ENCODE measurements around the gene GDPGP1. TPM values are rescaled to one million over a fixed set of nuclear protein-coding genes. Genes with fewer than 3 reads are reported as not detected.
"Not testable (repeated sequence)": the region's sequence is repeated elsewhere in the genome, so short reads cannot be mapped to it uniquely, and the experiment has no call there.

The GDPGP1 gene, protein sequence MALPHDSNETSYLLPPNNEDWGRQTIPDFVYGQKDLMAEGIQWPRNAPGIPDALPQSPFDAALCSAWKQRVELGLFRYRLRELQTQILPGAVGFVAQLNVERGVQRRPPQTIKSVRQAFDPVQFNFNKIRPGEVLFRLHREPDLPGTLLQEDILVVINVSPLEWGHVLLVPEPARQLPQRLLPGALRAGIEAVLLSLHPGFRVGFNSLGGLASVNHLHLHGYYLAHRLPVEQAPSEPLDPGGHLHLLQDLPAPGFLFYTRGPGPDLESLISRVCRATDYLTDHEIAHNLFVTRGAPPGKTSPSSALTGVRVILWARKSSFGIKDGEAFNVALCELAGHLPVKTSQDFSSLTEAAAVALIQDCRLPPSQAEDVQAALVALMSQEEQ
- total RNA-seq (10 to 100 TPM; 10.6 to 20.5 (median 15.6) TPM), polyA plus RNA-seq (6.5 TPM)
- long read RNA-seq, donor 1, partial matches to known transcripts: 0 of 7 reads
- long read RNA-seq, donor 1, other reads (novel, unspliced or antisense): 3 of 7 reads
- long read RNA-seq, donor 2, partial matches to known transcripts: 1 of 2 reads
- long read RNA-seq, donor 2, other reads (novel, unspliced or antisense): 1 of 2 reads
- long read RNA-seq, donor 3, transcript GDPGP1-204 (4 exons, 850 nt): major isoform, 7 of 11 reads
- long read RNA-seq, donor 3, partial matches to known transcripts: 1 of 11 reads
- long read RNA-seq, donor 3, other reads (novel, unspliced or antisense): 0 of 11 reads
- long read RNA-seq, donor 4, partial matches to known transcripts: 0 of 1 reads
- long read RNA-seq, donor 4, other reads (novel, unspliced or antisense): 0 of 1 reads

DNA sequence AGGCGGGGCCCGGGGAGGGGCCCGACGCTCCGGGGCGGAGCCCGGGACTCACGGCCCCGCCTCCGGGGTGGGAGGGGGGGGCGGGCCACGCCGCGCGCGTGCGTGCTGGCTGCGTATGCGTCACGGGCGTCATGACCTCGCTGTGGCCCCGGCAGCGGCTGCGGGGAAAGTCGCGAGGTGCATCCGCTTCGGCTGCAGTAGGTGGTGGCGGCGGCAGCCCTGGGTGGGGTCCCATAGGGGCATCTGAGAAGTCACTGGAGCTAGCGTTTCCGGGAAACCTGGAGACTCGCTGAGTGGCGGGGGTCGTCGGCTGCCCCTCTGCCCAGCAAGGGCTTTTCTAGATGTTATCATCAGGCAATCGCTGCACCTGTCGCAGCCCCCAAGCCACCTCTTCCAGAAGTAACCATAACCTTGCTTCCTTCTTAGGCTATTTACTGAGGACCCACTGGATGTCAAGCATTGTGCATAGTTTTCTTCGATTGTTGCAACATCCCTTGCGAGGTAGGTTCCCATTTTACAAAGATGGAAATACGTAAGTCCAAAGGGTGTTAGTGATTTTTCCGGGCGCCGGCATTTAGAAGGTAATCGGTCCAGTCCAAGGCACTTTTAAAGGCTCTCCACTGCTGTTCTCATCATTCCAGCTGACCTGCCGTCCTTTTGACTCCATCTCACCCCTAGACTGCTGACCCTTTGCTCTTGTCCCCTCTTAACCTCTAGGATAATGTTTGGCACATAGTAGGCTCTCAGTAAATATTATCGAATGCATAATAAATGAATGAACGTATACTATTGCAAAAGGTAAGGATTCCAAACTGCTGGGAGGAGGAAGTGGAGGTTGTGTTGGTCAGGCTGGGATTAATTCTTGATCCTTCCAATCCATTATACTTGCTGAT is at the start of gene GDPGP1:
Gene GDPGP1 (plus strand): TSS at position 114 of the 893 bp plus-strand sequence. CDS start 6,700 bp downstream, outside the sequence.
- no peaks in the 10 kb centered on the region for H3K27me3 ChIP-seq (ENCODE audit: control insufficient read depth, insufficient read depth)
- peaks cover 2% of the 10 kb centered on the region for H3K4me1 ChIP-seq (ENCODE audit: control insufficient read depth, insufficient read depth, low read length)
- H3K9me3 ChIP-seq (ENCODE audit: control insufficient read depth, low read length): no peaks in the 10 kb centered on the region
- peak within 1 kb of the TSS; percentile 88 for H3K4me3 ChIP-seq (ENCODE audit: low read length)
- 5% methylated on average over 49 of the region's 49 CpGs for WGBS
- H3K27ac ChIP-seq (ENCODE audit: low read length): peak within 1 kb of the TSS; percentile 78
- DNase-seq (no peak), ATAC-seq (no peak)
- intact Hi-C loops (cut with DNase I): no loop called here

DNA sequence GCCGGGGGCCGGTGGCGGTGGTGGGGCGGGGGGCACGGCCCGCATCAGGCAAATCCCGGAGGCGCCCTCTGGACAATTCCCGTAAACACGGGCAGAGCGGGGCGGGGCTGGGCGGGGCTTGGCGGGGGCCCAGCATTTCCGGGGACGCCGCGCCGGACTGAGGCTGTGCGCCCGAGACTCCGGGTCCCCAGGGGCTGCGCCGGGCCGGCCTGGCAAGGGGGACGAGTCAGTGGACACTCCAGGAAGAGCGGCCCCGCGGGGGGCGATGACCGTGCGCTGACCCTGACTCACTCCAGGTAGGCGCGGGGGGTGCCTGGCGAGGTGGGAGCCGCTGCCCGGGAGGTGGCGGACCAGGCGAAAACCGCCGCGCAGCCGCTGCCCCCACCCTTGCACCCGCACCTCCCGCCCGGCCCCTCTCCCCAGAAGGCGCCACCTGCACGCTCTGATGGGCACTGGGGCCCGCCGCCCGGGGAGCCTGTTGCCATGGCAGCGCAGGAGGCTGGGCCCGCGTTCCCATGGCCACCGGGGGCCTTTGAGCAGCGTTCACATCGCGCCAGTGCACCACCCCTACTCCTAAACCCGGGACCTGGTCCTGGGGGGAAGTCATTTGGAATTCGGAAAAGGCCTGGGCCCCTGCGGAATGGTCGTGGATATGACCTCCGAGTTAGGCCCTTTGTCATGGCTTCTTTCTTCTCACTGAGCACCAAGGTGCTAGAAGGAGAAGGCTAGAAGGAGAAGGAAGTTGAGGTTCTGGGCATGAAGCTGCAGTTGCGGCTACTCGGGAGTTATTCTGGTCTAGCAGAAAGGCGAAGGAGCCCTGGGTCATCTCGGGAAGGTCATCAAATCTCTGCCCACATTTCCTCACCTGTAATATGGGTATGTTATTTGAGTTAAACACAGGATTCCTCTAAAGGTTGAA is 49.0 kb upstream of the GDPGP1 start:
- 7% methylated on average over 67 of the region's 67 CpGs for WGBS
- H3K4me1 ChIP-seq (ENCODE audit: control insufficient read depth, insufficient read depth, low read length): no peaks in the 10 kb centered on the region
- no peaks in the 10 kb centered on the region for H3K27me3 ChIP-seq (ENCODE audit: control insufficient read depth, insufficient read depth)
- H3K27ac ChIP-seq (ENCODE audit: low read length): peak overlapping the region; percentile 90
- DNase-seq (peak; percentile 74 to 90 (median 89)), ATAC-seq (peak; percentile 88 to 89)
- H3K4me3 ChIP-seq (ENCODE audit: low read length): peak overlapping the region; percentile 80
- intact Hi-C loops (cut with DNase I): no loop called here
- H3K9me3 ChIP-seq (ENCODE audit: control insufficient read depth, low read length): no peaks in the 10 kb centered on the region

DNA sequence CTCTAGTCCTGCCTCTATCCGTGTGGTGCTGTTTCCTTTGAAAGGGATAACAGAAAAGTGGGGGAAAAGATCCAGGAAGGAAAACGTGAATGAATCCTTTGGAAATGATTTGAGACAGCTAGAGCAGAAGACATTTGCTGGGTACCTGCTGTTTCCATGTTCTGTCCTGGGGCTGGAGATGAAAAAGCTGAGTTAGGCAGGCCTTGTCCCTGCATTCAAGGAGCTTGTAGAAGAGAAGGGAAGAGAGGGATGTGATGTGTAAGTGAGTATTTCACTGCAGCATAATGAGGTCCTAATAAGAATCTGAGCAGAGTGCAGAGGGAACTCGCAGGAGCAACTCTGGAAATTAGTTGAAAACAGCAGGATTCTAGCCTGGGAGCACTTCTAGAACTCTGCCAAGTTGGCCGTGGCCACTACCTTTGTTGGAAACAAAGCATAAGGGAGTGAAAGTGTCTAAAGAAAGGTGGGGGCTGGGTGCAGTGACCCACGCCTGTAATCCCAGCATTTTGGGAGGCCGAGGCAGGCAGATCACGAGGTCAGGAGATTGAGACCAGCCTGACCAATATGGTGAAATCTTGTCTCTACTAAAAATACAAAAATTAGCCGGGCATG is 46.6 kb upstream of the GDPGP1 start:
- H3K4me3 ChIP-seq (ENCODE audit: low read length): no peak overlapping the region
- H3K27me3 ChIP-seq (ENCODE audit: control insufficient read depth, insufficient read depth): no peaks in the 10 kb centered on the region
- WGBS: 59% methylated on average over 8 of the region's 8 CpGs
- H3K27ac ChIP-seq (ENCODE audit: low read length): peak overlapping the region; percentile 3
- ATAC-seq (no peak), DNase-seq (peak in 1 of 3 donors; percentile 51)
- no peaks in the 10 kb centered on the region for H3K9me3 ChIP-seq (ENCODE audit: control insufficient read depth, low read length)
- intact Hi-C loops (cut with DNase I): no loop called here
- peaks cover 5% of the 10 kb centered on the region for H3K4me1 ChIP-seq (ENCODE audit: control insufficient read depth, insufficient read depth, low read length)

DNA sequence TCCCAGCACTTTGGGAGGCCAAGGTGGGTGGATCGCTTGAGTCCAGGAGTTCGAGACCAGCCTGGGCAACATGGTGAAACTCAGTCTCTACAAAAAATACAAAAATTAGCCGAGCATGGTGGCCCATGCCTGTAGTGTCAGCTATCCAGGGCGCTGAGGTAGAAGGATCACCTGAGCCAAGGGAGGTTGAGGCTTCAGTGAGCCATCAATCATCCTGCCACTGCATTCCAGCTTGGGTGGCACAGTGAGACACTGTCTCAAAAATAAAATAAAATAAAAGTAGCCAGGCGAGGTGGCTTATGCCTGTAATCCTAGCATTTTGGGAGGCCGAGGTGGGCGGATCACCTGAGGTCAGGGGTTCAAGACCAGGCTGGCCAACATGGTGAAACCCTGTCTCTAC is 45.9 kb upstream of the GDPGP1 start:
- intact Hi-C loops (cut with DNase I); H3K4me3 ChIP-seq (ENCODE audit: low read length); H3K4me1 ChIP-seq (ENCODE audit: control insufficient read depth, insufficient read depth, low read length); H3K27ac ChIP-seq (ENCODE audit: low read length); ATAC-seq; H3K9me3 ChIP-seq (ENCODE audit: control insufficient read depth, low read length); DNase-seq; H3K27me3 ChIP-seq (ENCODE audit: control insufficient read depth, insufficient read depth): not testable (repeated sequence)
- 97% methylated on average over 7 of the region's 7 CpGs for WGBS

DNA sequence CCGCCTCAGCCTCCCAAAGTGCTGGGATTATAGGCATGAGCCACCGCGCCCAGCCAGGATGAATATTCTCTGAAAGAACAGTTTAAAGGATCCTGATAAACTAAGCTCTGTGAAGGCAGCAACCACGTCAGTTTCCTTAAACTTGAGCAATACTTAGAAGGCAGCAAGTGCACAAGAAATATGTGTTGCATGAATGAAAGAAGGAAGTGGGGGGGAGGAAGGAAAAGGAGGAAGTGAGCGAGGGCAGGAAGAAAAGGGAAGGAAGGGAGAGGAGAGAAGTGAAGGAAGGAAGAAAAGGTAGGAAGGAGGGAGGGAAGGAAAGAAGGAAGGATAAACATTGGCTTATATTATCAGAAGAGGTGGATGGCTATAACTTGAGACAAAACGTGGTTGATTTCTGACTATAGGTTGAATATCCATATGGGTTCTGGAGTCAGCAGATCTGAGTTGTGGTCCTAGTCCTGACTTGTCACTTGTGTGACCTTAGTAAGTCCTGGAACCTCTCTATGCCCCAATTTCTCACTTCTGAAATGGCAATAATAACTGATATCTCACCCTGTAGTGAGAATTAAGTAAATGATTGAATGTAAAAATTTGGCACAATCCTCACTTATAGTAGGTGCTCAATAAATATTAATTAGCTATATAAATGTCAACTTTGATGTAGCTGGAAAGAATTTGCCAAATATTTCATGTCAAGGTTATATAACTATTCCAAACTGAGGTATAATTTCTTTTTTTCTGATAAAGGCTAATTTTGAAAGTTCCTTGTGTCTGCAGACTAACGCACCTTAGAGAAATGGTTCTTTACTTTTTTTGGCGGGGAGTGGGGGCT is 44.9 kb upstream of the GDPGP1 start:
- Histone ChIP-seq H3K4me1 (ENCODE audit: control insufficient read depth, insufficient read depth, low read length) (peaks cover 7% of the 10 kb centered on the region), H3K27ac (ENCODE audit: low read length) (no peak overlapping the region), H3K9me3 (ENCODE audit: control insufficient read depth, low read length) (no peaks in the 10 kb centered on the region), H3K27me3 (ENCODE audit: control insufficient read depth, insufficient read depth) (no peaks in the 10 kb centered on the region), H3K4me3 (ENCODE audit: low read length) (no peak overlapping the region)
- intact Hi-C loops (cut with DNase I): no loop called here
- WGBS: 78% methylated on average over 8 of the region's 8 CpGs
- ATAC-seq (no peak), DNase-seq (no peak)

DNA sequence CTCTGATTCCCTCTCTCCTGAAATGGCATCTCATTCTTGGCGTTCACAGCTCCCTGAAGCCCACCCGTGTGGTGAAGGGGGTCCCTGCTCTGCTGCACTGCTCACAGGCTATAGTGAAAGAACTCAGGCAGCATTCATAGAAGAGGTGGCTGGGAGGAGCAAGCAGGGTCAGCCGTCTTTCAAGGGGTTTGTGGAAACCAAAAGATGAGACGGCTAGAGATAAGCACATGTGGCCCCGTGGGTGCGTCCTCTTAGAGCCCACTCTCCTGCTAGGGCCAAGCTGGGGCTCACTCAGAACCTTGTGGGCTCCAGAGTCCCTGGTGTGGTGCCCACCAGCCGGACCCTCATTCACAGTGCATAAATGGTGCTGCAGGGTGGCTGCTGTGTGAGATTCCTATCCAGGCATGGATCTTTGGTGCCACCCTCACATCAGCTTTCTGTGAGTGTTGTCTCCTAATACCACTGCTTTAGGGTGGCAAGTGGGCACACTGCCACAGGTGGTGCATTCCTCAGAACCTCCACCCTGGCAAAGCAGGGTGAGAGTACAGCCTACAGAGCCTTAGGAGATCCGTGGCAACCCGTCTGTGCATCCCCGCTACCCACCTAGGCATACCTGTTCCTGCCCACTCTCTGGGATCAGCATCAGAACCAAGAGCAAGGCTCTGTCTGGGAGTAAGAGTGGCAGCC is 44.1 kb upstream of the GDPGP1 start:
- Histone ChIP-seq H3K4me1 (ENCODE audit: control insufficient read depth, insufficient read depth, low read length) (peaks cover 7% of the 10 kb centered on the region), H3K27ac (ENCODE audit: low read length) (no peak overlapping the region), H3K9me3 (ENCODE audit: control insufficient read depth, low read length) (no peaks in the 10 kb centered on the region), H3K4me3 (ENCODE audit: low read length) (no peak overlapping the region), H3K27me3 (ENCODE audit: control insufficient read depth, insufficient read depth) (no peaks in the 10 kb centered on the region)
- ATAC-seq (no peak), DNase-seq (peak in 1 of 3 donors; percentile 55)
- intact Hi-C loops (cut with DNase I): no loop called here
- 75% methylated on average over 10 of the region's 10 CpGs for WGBS

DNA sequence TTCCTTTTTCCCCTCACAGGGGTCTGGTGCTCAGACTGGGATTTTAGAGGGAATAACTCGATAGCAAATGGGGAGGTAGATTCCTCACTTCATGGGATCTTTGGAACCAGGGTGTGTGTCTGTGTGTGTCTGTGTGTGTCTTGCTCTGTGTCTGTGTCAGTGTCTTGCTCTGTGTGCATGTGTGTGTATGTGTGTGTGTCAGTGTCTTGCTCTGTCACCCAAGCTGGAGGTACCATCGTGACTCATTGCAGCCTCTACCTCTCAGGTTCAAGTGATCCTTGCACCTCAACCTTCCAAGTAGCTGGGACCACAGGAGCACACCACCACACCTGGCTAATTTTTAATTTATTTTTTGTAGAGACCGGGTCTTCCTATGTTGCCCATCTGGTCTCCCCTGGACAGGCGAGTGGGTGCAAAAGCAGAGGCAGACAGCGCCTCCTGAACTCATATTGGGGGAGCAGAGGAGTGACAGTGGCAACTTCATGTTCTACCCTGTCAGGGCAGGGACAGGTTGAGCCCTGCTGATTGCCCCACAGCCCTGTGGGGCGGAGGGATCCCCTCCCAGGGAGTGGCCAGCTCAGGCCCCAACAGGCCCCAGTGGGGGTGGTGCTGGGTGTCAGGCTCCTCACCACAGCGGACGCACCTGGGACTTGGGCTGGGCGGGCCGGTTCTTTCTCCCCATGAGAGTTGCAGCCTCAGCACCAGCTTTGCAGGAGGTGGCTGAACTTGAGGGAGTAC is 43.2 kb upstream of the GDPGP1 start:
- H3K27ac ChIP-seq (ENCODE audit: low read length): peak overlapping the region; percentile 21
- H3K9me3 ChIP-seq (ENCODE audit: control insufficient read depth, low read length): no peaks in the 10 kb centered on the region
- WGBS: 90% methylated on average over 10 of the region's 10 CpGs
- H3K4me3 ChIP-seq (ENCODE audit: low read length): no peak overlapping the region
- DNase-seq (no peak), ATAC-seq (peak in 1 of 2 donors; percentile 17)
- peaks cover 10% of the 10 kb centered on the region for H3K4me1 ChIP-seq (ENCODE audit: control insufficient read depth, insufficient read depth, low read length)
- intact Hi-C loops (cut with DNase I): no loop called here
- H3K27me3 ChIP-seq (ENCODE audit: control insufficient read depth, insufficient read depth): no peaks in the 10 kb centered on the region

DNA sequence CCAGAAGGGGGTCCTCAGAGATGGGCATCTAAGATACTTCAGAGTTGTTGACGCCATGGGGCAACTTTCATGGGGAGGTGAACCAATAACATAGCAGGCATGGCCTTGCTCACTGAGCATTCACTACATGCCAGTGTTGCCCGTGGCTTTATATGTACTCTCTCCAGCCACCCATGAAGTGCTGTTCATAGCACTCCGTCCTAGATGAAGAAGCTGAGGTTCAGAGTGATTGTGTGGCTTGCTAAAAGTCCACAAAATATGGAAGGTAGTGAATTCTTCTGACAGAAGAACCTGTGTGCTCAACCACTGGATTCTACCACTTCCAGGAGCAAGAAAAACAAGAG is 42.7 kb upstream of the GDPGP1 start:
- no peaks in the 10 kb centered on the region for H3K9me3 ChIP-seq (ENCODE audit: control insufficient read depth, low read length)
- peak overlapping the region; percentile 21 for H3K27ac ChIP-seq (ENCODE audit: low read length)
- intact Hi-C loops (cut with DNase I): no loop called here
- H3K4me1 ChIP-seq (ENCODE audit: control insufficient read depth, insufficient read depth, low read length): peaks cover 10% of the 10 kb centered on the region
- no peaks in the 10 kb centered on the region for H3K27me3 ChIP-seq (ENCODE audit: control insufficient read depth, insufficient read depth)
- ATAC-seq (no peak), DNase-seq (no peak)
- WGBS: 66% methylated on average over 3 of the region's 3 CpGs
- no peak overlapping the region for H3K4me3 ChIP-seq (ENCODE audit: low read length)
